Measurements from ENCODE around the gene KRTAP4-16. TPM values are rescaled to one million over a fixed set of nuclear protein-coding genes. Genes with fewer than 3 reads are reported as not detected.
"Not testable (repeated sequence)": the region's sequence is repeated elsewhere in the genome, so short reads cannot be mapped to it uniquely, and the experiment has no call there.

Gene KRTAP4-16
- total and polyA plus RNA-seq, 10 donors, result not detected

- intact Hi-C loops (cut with DNase I; ENCODE audit: low total_unique reads), result no loop called here
- WGBS, 5 donors, result 81 to 91% (median 86%) methylated on average over 4 of the region's 4 CpGs
- Histone ChIP-seq H3K4me1 (no peaks in the 10 kb centered on the region), H3K27ac (no peak overlapping the region), H3K27me3 (replicated peaks in 1 of 7) (peaks cover 0 to 30% (median 7%) of the 10 kb centered on the region in 7 donors), H3K36me3 (no peaks in the 10 kb centered on the region), H3K4me3 (no peak overlapping the region), H3K9me3 (no peaks in the 10 kb centered on the region)
- TF ChIP-seq POLR2A (IDR thresholded peaks at IDR 0.05), result no peak
- DNase-seq, result no peak
These were observed 38.6 kb downstream of the KRTAP4-16 start for GRCh38 chr17:41063449-41063848.

GRCh38 chr17:41061964-41062363 is 40.0 kb downstream of the KRTAP4-16 start:
- Histone ChIP-seq H3K27ac (no peak overlapping the region), H3K27me3 (replicated peaks in 1 of 7) (peaks cover 0 to 45% (median 7%) of the 10 kb centered on the region in 7 donors), H3K4me1 (no peaks in the 10 kb centered on the region), H3K36me3 (no peaks in the 10 kb centered on the region), H3K4me3 (no peak overlapping the region), H3K9me3 (peaks cover 0 to 10% (median 3%) of the 10 kb centered on the region in 8 donors)
- DNase-seq, result no peak
- no peak for TF ChIP-seq POLR2A (IDR thresholded peaks at IDR 0.05)
- no peak for TF ChIP-seq CTCF (IDR thresholded peaks at IDR 0.05 in 8 of 11, conservative IDR thresholded peaks at IDR 0.05 in 3 of 11)
- no peak for TF ChIP-seq POLR2AphosphoS5 (IDR thresholded peaks at IDR 0.05)
- intact Hi-C loops (cut with DNase I; ENCODE audit: low total_unique reads), result no loop called here
- 68 to 85% (median 80%) methylated on average over 1 of the region's 1 CpG for WGBS, 5 donors

GRCh38 chr17:41060052-41060604 is 41.9 kb downstream of the KRTAP4-16 start, which contains the start of gene KRTAP2-3:
TSS of gene KRTAP2-3 (minus strand) at chr17:41060114. CDS start at chr17:41060050, 64 bp downstream.
- H3K27ac ChIP-seq, result no peak within 1 kb of the TSS
- no peak for DNase-seq
- 66 to 74% (median 69%) methylated on average over 5 to 6 of the region's 6 CpGs for WGBS, 5 donors
- peaks cover 0 to 47% (median 7%) of the 10 kb centered on the region in 7 donors for H3K27me3 ChIP-seq (replicated peaks in 1 of 7)
- intact Hi-C loops (cut with DNase I; ENCODE audit: low total_unique reads), result no loop called here
- no peaks in the 10 kb centered on the region for H3K4me1 ChIP-seq
- H3K4me3 ChIP-seq, result no peak within 1 kb of the TSS
- H3K36me3 ChIP-seq, result no peaks in the 10 kb centered on the region
- TF ChIP-seq POLR2A (IDR thresholded peaks at IDR 0.05), result no peak
- TF ChIP-seq CTCF (IDR thresholded peaks at IDR 0.05 in 8 of 11, conservative IDR thresholded peaks at IDR 0.05 in 3 of 11), result no peak
- TF ChIP-seq POLR2AphosphoS5 (IDR thresholded peaks at IDR 0.05), result no peak
- peaks cover 0 to 10% (median 3%) of the 10 kb centered on the region in 8 donors for H3K9me3 ChIP-seq

- H3K36me3 ChIP-seq; H3K4me3 ChIP-seq; H3K4me1 ChIP-seq; intact Hi-C loops (cut with DNase I; ENCODE audit: low total_unique reads); H3K9me3 ChIP-seq; DNase-seq; H3K27ac ChIP-seq: not testable (repeated sequence)
- peaks cover 0 to 48% (median 7%) of the 10 kb centered on the region in 7 donors for H3K27me3 ChIP-seq (replicated peaks in 1 of 7)
- 34 to 54% (median 42%) methylated on average over 8 to 13 of the region's 31 CpGs for WGBS, 5 donors
These were observed 42.5 kb downstream of the KRTAP4-16 start for GRCh38 chr17:41059276-41060051.

GRCh38 chr17:41058741-41059140 is 43.3 kb downstream of the KRTAP4-16 start:
- no peaks in the 10 kb centered on the region for H3K4me1 ChIP-seq
- H3K4me3 ChIP-seq, result no peak overlapping the region
- 90 to 94% (median 92%) methylated on average over 5 of the region's 5 CpGs for WGBS, 5 donors
- H3K9me3 ChIP-seq, result peaks cover 0 to 10% (median 3%) of the 10 kb centered on the region in 8 donors
- intact Hi-C loops (cut with DNase I; ENCODE audit: low total_unique reads), result no loop called here
- H3K27me3 ChIP-seq (replicated peaks in 1 of 7), result peaks cover 0 to 56% (median 7%) of the 10 kb centered on the region in 7 donors
- TF ChIP-seq CTCF (IDR thresholded peaks at IDR 0.05 in 8 of 11, conservative IDR thresholded peaks at IDR 0.05 in 3 of 11) (no peak), POLR2A (IDR thresholded peaks at IDR 0.05) (no peak), POLR2AphosphoS5 (IDR thresholded peaks at IDR 0.05) (no peak)
- DNase-seq, result no peak
- no peaks in the 10 kb centered on the region for H3K36me3 ChIP-seq
- no peak overlapping the region for H3K27ac ChIP-seq

Data from spleen (tissue), 11 donors.